ENCODE data around the gene NDOR1. TPM values are rescaled to one million over a fixed set of nuclear protein-coding genes. Genes with fewer than 3 reads are reported as not detected.

The NDOR1 gene
- total RNA-seq, 1 experiment from 2014 or later: 7.8 TPM

- Histone ChIP-seq H3K79me2 (ENCODE audit: low read length) (no peaks in the 10 kb centered on the region), H3K9ac (ENCODE audit: low read length) (no peak overlapping the region)
Observed at GRCh38 chr9:137247135-137247915, 41.8 kb downstream of the NDOR1 start.

GRCh38 chr9:137247916-137248175 lies 42.3 kb downstream of the NDOR1 start:
- Histone ChIP-seq H3K79me2 (ENCODE audit: low read length) (no peaks in the 10 kb centered on the region), H2AFZ (ENCODE audit: low read length) (no peak overlapping the region), H3K4me2 (ENCODE audit: low read depth, low read length, poor library complexity, severe bottlenecking) (no peak overlapping the region), H3K27ac (ENCODE audit: low read length) (no peak overlapping the region), H3K36me3 (ENCODE audit: insufficient read depth, low read length) (peaks cover 4% of the 10 kb centered on the region; the same call in 1 of the 2 replicates), H4K20me1 (ENCODE audit: insufficient read depth, low read depth, low read length) (peaks cover 10% of the 10 kb centered on the region; the same call in 1 of the 2 replicates), H3K9me2 (replicated peaks; ENCODE audit: insufficient read depth, low read length) (no peaks in the 10 kb centered on the region), H3K9ac (ENCODE audit: low read length) (no peak overlapping the region), H3K9me3 (ENCODE audit: low read length) (no peaks in the 10 kb centered on the region), H3K4me3 (ENCODE audit: low read length) (no peak overlapping the region), H3K4me1 (ENCODE audit: low read length) (peaks cover 11% of the 10 kb centered on the region), H3K27me3 (ENCODE audit: low read length) (no peaks in the 10 kb centered on the region)
- DNase-seq: no peak

More at GRCh38 chr9:137247135-137247915, 41.8 kb downstream of the NDOR1 start:
- peaks cover 11% of the 10 kb centered on the region for H3K4me1 ChIP-seq (ENCODE audit: low read length)
- H4K20me1 ChIP-seq (ENCODE audit: insufficient read depth, low read depth, low read length): peaks cover 15% of the 10 kb centered on the region
- no peak overlapping the region for H2AFZ ChIP-seq (ENCODE audit: low read length)
- H3K9me3 ChIP-seq (ENCODE audit: low read length): no peaks in the 10 kb centered on the region
- peaks cover 9% of the 10 kb centered on the region for H3K36me3 ChIP-seq (ENCODE audit: insufficient read depth, low read length)
- no peak for DNase-seq
- no peak overlapping the region for H3K4me2 ChIP-seq (ENCODE audit: low read depth, low read length, poor library complexity, severe bottlenecking)
- H3K9me2 ChIP-seq (replicated peaks; ENCODE audit: insufficient read depth, low read length): no peaks in the 10 kb centered on the region
- H3K27ac ChIP-seq (ENCODE audit: low read length): no peak overlapping the region
- H3K27me3 ChIP-seq (ENCODE audit: low read length): no peaks in the 10 kb centered on the region
- no peak overlapping the region for H3K4me3 ChIP-seq (ENCODE audit: low read length)

GRCh38 chr9:137250329-137251193 lies 45.1 kb downstream of the NDOR1 start:
- H3K36me3 ChIP-seq (ENCODE audit: insufficient read depth, low read length): no peaks in the 10 kb centered on the region
- H3K9me2 ChIP-seq (replicated peaks; ENCODE audit: insufficient read depth, low read length): no peaks in the 10 kb centered on the region
- no peak overlapping the region for H3K4me3 ChIP-seq (ENCODE audit: low read length)
- no peak for DNase-seq
- no peak overlapping the region for H3K9ac ChIP-seq (ENCODE audit: low read length)
- no peak overlapping the region for H2AFZ ChIP-seq (ENCODE audit: low read length)
- 0 out of 2 replicates have a peak, but pooled peaks cover under 1% of the 10 kb centered on the region for H4K20me1 ChIP-seq (ENCODE audit: insufficient read depth, low read depth, low read length)
- no peak overlapping the region for H3K4me2 ChIP-seq (ENCODE audit: low read depth, low read length, poor library complexity, severe bottlenecking)
- H3K79me2 ChIP-seq (ENCODE audit: low read length): peaks cover 3% of the 10 kb centered on the region
- no peaks in the 10 kb centered on the region for H3K9me3 ChIP-seq (ENCODE audit: low read length)
- no peaks in the 10 kb centered on the region for H3K27me3 ChIP-seq (ENCODE audit: low read length)
- H3K27ac ChIP-seq (ENCODE audit: low read length): no peak overlapping the region
- H3K4me1 ChIP-seq (ENCODE audit: low read length): peaks cover 31% of the 10 kb centered on the region

- DNase-seq: no peak
- H3K36me3 ChIP-seq (ENCODE audit: insufficient read depth, low read length): no peaks in the 10 kb centered on the region
- no peak within 1 kb of the TSS for H2AFZ ChIP-seq (ENCODE audit: low read length)
- peaks cover 33% of the 10 kb centered on the region for H3K4me1 ChIP-seq (ENCODE audit: low read length)
- peaks cover 6% of the 10 kb centered on the region; the same call in 1 of the 2 replicates for H4K20me1 ChIP-seq (ENCODE audit: insufficient read depth, low read depth, low read length)
- no peak within 1 kb of the TSS for H3K9ac ChIP-seq (ENCODE audit: low read length)
- peaks cover 9% of the 10 kb centered on the region for H3K79me2 ChIP-seq (ENCODE audit: low read length)
- H3K4me2 ChIP-seq (ENCODE audit: low read depth, low read length, poor library complexity, severe bottlenecking): peak within 1 kb of the TSS; percentile 92
- H3K27me3 ChIP-seq (ENCODE audit: low read length): no peaks in the 10 kb centered on the region
- no peaks in the 10 kb centered on the region for H3K9me3 ChIP-seq (ENCODE audit: low read length)
- H3K4me3 ChIP-seq (ENCODE audit: low read length): no peak within 1 kb of the TSS
- H3K9me2 ChIP-seq (replicated peaks; ENCODE audit: insufficient read depth, low read length): no peaks in the 10 kb centered on the region
- H3K27ac ChIP-seq (ENCODE audit: low read length): no peak within 1 kb of the TSS
Observed at GRCh38 chr9:137251194-137251461, 45.6 kb downstream of the NDOR1 start, which contains the start of gene STPG3. TSS of gene STPG3 (plus strand) at chr9:137251286. CDS start at chr9:137251287, 1 bp downstream.

GRCh38 chr9:137251490-137252268 lies 46.2 kb downstream of the NDOR1 start:
- Histone ChIP-seq H3K36me3 (ENCODE audit: insufficient read depth, low read length) (peaks cover 4% of the 10 kb centered on the region), H3K9me3 (ENCODE audit: low read length) (no peaks in the 10 kb centered on the region), H3K27ac (ENCODE audit: low read length) (no peak overlapping the region), H3K9ac (ENCODE audit: low read length) (no peak overlapping the region), H3K27me3 (ENCODE audit: low read length) (no peaks in the 10 kb centered on the region), H3K4me3 (ENCODE audit: low read length) (no peak overlapping the region), H4K20me1 (ENCODE audit: insufficient read depth, low read depth, low read length) (peaks cover 11% of the 10 kb centered on the region; the same call in 1 of the 2 replicates), H3K9me2 (replicated peaks; ENCODE audit: insufficient read depth, low read length) (no peaks in the 10 kb centered on the region), H2AFZ (ENCODE audit: low read length) (no peak overlapping the region), H3K4me2 (ENCODE audit: low read depth, low read length, poor library complexity, severe bottlenecking) (peak overlapping the region; percentile 92), H3K79me2 (ENCODE audit: low read length) (peaks cover 14% of the 10 kb centered on the region), H3K4me1 (ENCODE audit: low read length) (peaks cover 39% of the 10 kb centered on the region)
- DNase-seq: no peak

- Histone ChIP-seq H3K27ac (ENCODE audit: low read length) (no peak overlapping the region), H3K27me3 (ENCODE audit: low read length) (no peaks in the 10 kb centered on the region), H3K9me3 (ENCODE audit: low read length) (no peaks in the 10 kb centered on the region), H3K4me1 (ENCODE audit: low read length) (peaks cover 46% of the 10 kb centered on the region), H3K4me2 (ENCODE audit: low read depth, low read length, poor library complexity, severe bottlenecking) (peak overlapping the region; percentile 92), H3K9me2 (replicated peaks; ENCODE audit: insufficient read depth, low read length) (no peaks in the 10 kb centered on the region), H3K4me3 (ENCODE audit: low read length) (peak overlapping the region; percentile 69; the same call in 1 of the 2 replicates), H2AFZ (ENCODE audit: low read length) (peak overlapping the region; percentile 27; the same call in 1 of the 2 replicates), H4K20me1 (ENCODE audit: insufficient read depth, low read depth, low read length) (peaks cover 14% of the 10 kb centered on the region; the same call in 1 of the 2 replicates), H3K36me3 (ENCODE audit: insufficient read depth, low read length) (peaks cover 8% of the 10 kb centered on the region), H3K79me2 (ENCODE audit: low read length) (peaks cover 19% of the 10 kb centered on the region), H3K9ac (ENCODE audit: low read length) (peak overlapping the region; percentile 81)
- DNase-seq: peak; percentile 86
Observed at GRCh38 chr9:137252555-137253506, 47.3 kb downstream of the NDOR1 start.

Measured in Karpas-422 (cell line).